Neural progenitor cell (in vitro differentiated cells): ENCODE measurements around the gene SATB1. TPM values are rescaled to one million over a fixed set of nuclear protein-coding genes. Genes with fewer than 3 reads are reported as not detected.

Source experiments
- DNase-seq: peaks from one replicate; pipeline ENCODE4 v3.0.0-alpha.2; 2016; ENCODE audit warnings: low spot score
- H2AFZ ChIP-seq: fragments of 200-600 bp; sonication (generic); replicated peaks from 2 replicates; pipeline ENCODE4 v1.6.1; 2016; ENCODE audit warnings: antibody characterized with exemption
- H3F3A ChIP-seq: fragments of 200-600 bp; sonication (generic); 2 replicates; pipeline ENCODE4 v1.6.1; 2016; ENCODE audit warnings: antibody characterized with exemption, low read depth
- H3K27ac ChIP-seq: fragments of 200-600 bp; sonication (generic); 2 replicates; pipeline ENCODE4 v1.5.1; 2016; ENCODE audit warnings: mild to moderate bottlenecking
- H3K27me3 ChIP-seq: fragments of 200-600 bp; sonication (generic); 2 replicates; pipeline ENCODE4 v1.6.1; 2016; ENCODE audit warnings: mild to moderate bottlenecking, moderate library complexity
- H3K36me3 ChIP-seq: fragments of 200-600 bp; sonication (generic); 2 replicates; pipeline ENCODE4 v1.5.1; 2016
- H3K4me1 ChIP-seq: fragments of 200-600 bp; sonication (generic); 2 replicates; pipeline ENCODE4 v1.6.1; 2016; ENCODE audit warnings: mixed run types
- H3K4me2 ChIP-seq: fragments of 200-600 bp; sonication (generic); 2 replicates; pipeline ENCODE4 v1.6.1; 2016
- H3K4me3 ChIP-seq: fragments of 200-600 bp; sonication (generic); 2 replicates; pipeline ENCODE4 v1.5.1; 2016
- H3K79me2 ChIP-seq: fragments of 200-600 bp; sonication (generic); 2 replicates; pipeline ENCODE4 v1.6.1; 2016; ENCODE audit warnings: low read depth
- H3K9ac ChIP-seq: fragments of 200-600 bp; sonication (generic); 2 replicates; pipeline ENCODE4 v1.6.1; 2016
- H3K9me3 ChIP-seq: fragments of 200-600 bp; sonication (generic); 2 replicates; pipeline ENCODE4 v1.5.1; 2016; ENCODE audit warnings: low read depth
- H4K20me1 ChIP-seq: fragments of 200-600 bp; sonication (generic); 2 replicates; pipeline ENCODE4 v1.6.1; 2016; ENCODE audit warnings: low read depth
- H3K27ac Mint-ChIP-seq: 3 replicates; pipeline ENCODE4 v1.8.0; 2021; ENCODE audit warnings: mixed read lengths
- H3K27me3 Mint-ChIP-seq: 2 replicates; pipeline ENCODE4 v1.8.0; 2022; ENCODE audit warnings: low read depth, mild to moderate bottlenecking, inconsistent platforms, moderate library complexity, mixed read lengths; ENCODE audit not compliant: insufficient read depth
- H3K36me3 Mint-ChIP-seq: 3 replicates; pipeline ENCODE4 v1.8.0; 2021; ENCODE audit warnings: mixed read lengths
- H3K4me1 Mint-ChIP-seq: 3 replicates; pipeline ENCODE4 v1.8.0; 2021; ENCODE audit warnings: mixed read lengths
- H3K4me3 Mint-ChIP-seq: 3 replicates; pipeline ENCODE4 v1.8.0; 2021; ENCODE audit warnings: mild to moderate bottlenecking, moderate library complexity, mixed read lengths
- H3K9me3 Mint-ChIP-seq: 3 replicates; pipeline ENCODE4 v1.8.0; 2020; ENCODE audit warnings: mixed read lengths
- CTCF ChIP-seq: fragments of 200-600 bp; sonication (generic); IDR thresholded peaks from 2 replicates; pipeline ENCODE4 v1.5.1; 2017; ENCODE audit warnings: antibody characterized with exemption, mild to moderate bottlenecking
- EZH2 ChIP-seq: fragments of 200-600 bp; sonication (generic); IDR thresholded peaks from 2 replicates; pipeline ENCODE4 v1.6.1; 2017; ENCODE audit warnings: antibody characterized with exemption, mild to moderate bottlenecking, moderate library complexity
- EZH2phosphoT487 ChIP-seq: fragments of 200-600 bp; sonication (generic); IDR thresholded peaks from 2 replicates; pipeline ENCODE4 v1.6.1; 2017; ENCODE audit warnings: antibody characterized with exemption
- total RNA-seq: library from RNA; depleted of rRNA; stranded (reverse); fragments of >200 nt; gene quantifications from 2 replicates; pipeline ENCODE4 v1.2.3, GENCODE V29; 2015; ENCODE audit warnings: low replicate concordance

SATB1 gene
- total RNA-seq, 1 donor from 2014 or later = 38.6 TPM

GRCh38 chr3:18363338-18363737 is 61.8 kb downstream of the SATB1 start:
- H3K4me3 ChIP-seq = no peak overlapping the region
- no peak overlapping the region for H3K9ac ChIP-seq
- DNase-seq = no peak
- no peaks in the 10 kb centered on the region for H3K27me3 ChIP-seq
- no peaks in the 10 kb centered on the region for H3K27me3 Mint-ChIP-seq
- H3K27ac ChIP-seq = no peak overlapping the region
- H3K36me3 Mint-ChIP-seq = peaks cover 2% of the 10 kb centered on the region
- no peak overlapping the region for H3K27ac Mint-ChIP-seq
- no peaks in the 10 kb centered on the region for H3F3A ChIP-seq
- peaks cover 9% of the 10 kb centered on the region for H3K4me1 Mint-ChIP-seq
- no peaks in the 10 kb centered on the region for H3K4me1 ChIP-seq
- H3K79me2 ChIP-seq = no peaks in the 10 kb centered on the region
- no peaks in the 10 kb centered on the region for H3K36me3 ChIP-seq
- H2AFZ ChIP-seq = no peak overlapping the region
- TF ChIP-seq CTCF (no peak), EZH2 (no peak)
- no peak overlapping the region for H3K4me3 Mint-ChIP-seq
- no peaks in the 10 kb centered on the region for H3K9me3 ChIP-seq
- no peak overlapping the region for H3K4me2 ChIP-seq
- H4K20me1 ChIP-seq = no peaks in the 10 kb centered on the region
- H3K9me3 Mint-ChIP-seq = no peaks in the 10 kb centered on the region

- no peak for TF ChIP-seq CTCF
- no peak for TF ChIP-seq EZH2
- no peak for TF ChIP-seq EZH2phosphoT487
- Mint-ChIP-seq H3K9me3 (no peaks in the 10 kb centered on the region), H3K4me3 (no peak overlapping the region), H3K36me3 (peaks cover 4% of the 10 kb centered on the region), H3K4me1 (peaks cover 2% of the 10 kb centered on the region), H3K27me3 (no peaks in the 10 kb centered on the region), H3K27ac (no peak overlapping the region)
- H3K27me3 ChIP-seq = no peaks in the 10 kb centered on the region
- H3K4me3 ChIP-seq = no peak overlapping the region
- H3K27ac ChIP-seq = no peak overlapping the region
- no peaks in the 10 kb centered on the region for H3K79me2 ChIP-seq
- no peak overlapping the region for H2AFZ ChIP-seq
- no peaks in the 10 kb centered on the region for H4K20me1 ChIP-seq
- no peaks in the 10 kb centered on the region for H3K9me3 ChIP-seq
- H3F3A ChIP-seq = no peaks in the 10 kb centered on the region
- no peak overlapping the region for H3K4me2 ChIP-seq
- H3K9ac ChIP-seq = no peak overlapping the region
- peaks cover 13% of the 10 kb centered on the region for H3K4me1 ChIP-seq
- DNase-seq = no peak
- no peaks in the 10 kb centered on the region for H3K36me3 ChIP-seq
Measured at GRCh38 chr3:18357747-18358146, 67.4 kb downstream of the SATB1 start.

- Histone ChIP-seq H3K9ac (no peak overlapping the region), H3K36me3 (no peaks in the 10 kb centered on the region), H3K4me1 (peaks cover 13% of the 10 kb centered on the region), H3K27ac (no peak overlapping the region), H3K79me2 (no peaks in the 10 kb centered on the region), H2AFZ (no peak overlapping the region), H3F3A (no peaks in the 10 kb centered on the region), H3K4me2 (peak overlapping the region; percentile 15), H3K9me3 (no peaks in the 10 kb centered on the region), H3K27me3 (no peaks in the 10 kb centered on the region), H4K20me1 (no peaks in the 10 kb centered on the region), H3K4me3 (no peak overlapping the region)
- no peak for TF ChIP-seq EZH2phosphoT487
- TF ChIP-seq CTCF = no peak
- no peak for TF ChIP-seq EZH2
- Mint-ChIP-seq H3K4me3 (no peak overlapping the region), H3K36me3 (peaks cover 9% of the 10 kb centered on the region), H3K9me3 (no peaks in the 10 kb centered on the region), H3K27ac (no peak overlapping the region), H3K4me1 (peaks cover 8% of the 10 kb centered on the region), H3K27me3 (no peaks in the 10 kb centered on the region)
- no peak for DNase-seq
Measured at GRCh38 chr3:18355832-18356231, 69.3 kb downstream of the SATB1 start.
